Body of pancreas (tissue), 4 donors: ENCODE data around the gene MED12L.

ENCODE experiments used
- POLR2A ChIP-seq, 3 donors: fragments of 450-650 bp; IDR thresholded peaks; one replicate each; pipeline ENCODE4 v1.6.1; 2016; ENCODE audit warnings: antibody characterized with exemption in 3 of 3, mild to moderate bottlenecking in 2 of 3
- TF ChIP-seq, protein P1 (sequence below), 7 experiments: fragments of 450-650 bp in 4 of 7; fragments of 200-600 bp in 3 of 7; sonication (generic) in 3 of 7; IDR thresholded peaks; one replicate each; pipeline ENCODE4 v1.5.1; 2016 to 2019; ENCODE audit warnings: antibody characterized with exemption in 7 of 7

DNA sequence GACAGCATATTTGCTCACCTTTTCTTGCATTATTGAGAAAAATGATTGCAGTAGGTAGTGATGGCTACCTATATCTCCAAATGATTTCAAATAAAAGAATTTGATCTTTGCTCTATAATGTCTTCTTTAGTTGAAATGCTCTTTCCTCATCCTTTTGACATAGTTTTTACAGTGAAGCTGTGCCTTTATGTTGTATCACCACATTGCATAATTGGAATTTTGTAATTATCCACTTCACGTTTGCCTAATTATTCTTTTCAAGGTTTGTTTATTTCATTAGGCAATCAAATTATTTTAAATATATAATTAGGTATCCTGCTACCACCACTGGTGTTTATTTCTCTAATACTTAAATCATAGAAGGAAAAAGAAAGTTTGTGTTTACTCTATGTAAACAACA is 265.2 kb downstream of the MED12L start:
- TF ChIP-seq, protein P1, sequence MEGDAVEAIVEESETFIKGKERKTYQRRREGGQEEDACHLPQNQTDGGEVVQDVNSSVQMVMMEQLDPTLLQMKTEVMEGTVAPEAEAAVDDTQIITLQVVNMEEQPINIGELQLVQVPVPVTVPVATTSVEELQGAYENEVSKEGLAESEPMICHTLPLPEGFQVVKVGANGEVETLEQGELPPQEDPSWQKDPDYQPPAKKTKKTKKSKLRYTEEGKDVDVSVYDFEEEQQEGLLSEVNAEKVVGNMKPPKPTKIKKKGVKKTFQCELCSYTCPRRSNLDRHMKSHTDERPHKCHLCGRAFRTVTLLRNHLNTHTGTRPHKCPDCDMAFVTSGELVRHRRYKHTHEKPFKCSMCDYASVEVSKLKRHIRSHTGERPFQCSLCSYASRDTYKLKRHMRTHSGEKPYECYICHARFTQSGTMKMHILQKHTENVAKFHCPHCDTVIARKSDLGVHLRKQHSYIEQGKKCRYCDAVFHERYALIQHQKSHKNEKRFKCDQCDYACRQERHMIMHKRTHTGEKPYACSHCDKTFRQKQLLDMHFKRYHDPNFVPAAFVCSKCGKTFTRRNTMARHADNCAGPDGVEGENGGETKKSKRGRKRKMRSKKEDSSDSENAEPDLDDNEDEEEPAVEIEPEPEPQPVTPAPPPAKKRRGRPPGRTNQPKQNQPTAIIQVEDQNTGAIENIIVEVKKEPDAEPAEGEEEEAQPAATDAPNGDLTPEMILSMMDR (IDR thresholded peaks at IDR 0.05), result no peak
- no peak for TF ChIP-seq POLR2A (IDR thresholded peaks at IDR 0.05)
